ENCODE results near the gene HOXA3. TPM values are rescaled to one million over a fixed set of nuclear protein-coding genes. Genes with fewer than 3 reads are reported as not detected.

HOXA3 gene
- total and polyA plus RNA-seq, 2 of the 8 experiments (the other 6 are each of a cell fraction or from before 2014, with no cell fraction given) = not detected

GRCh38 chr7:27173956-27174873, 21.8 kb upstream of the HOXA3 start, which contains the start of gene HOXA10 (continued):
- TF ChIP-seq CHD7 (IDR thresholded peaks at IDR 0.05; ENCODE audit: insufficient replicate concordance, low read length) (no peak), MAFK (IDR thresholded peaks at IDR 0.05; ENCODE audit: low read depth, low read length) (no peak), CBX8 (IDR thresholded peaks at IDR 0.05; ENCODE audit: borderline replicate concordance, low read depth, low read length) (0 out of 2 replicates have a peak, but pooled peaks have one; percentile 16), SUZ12 (IDR thresholded peaks at IDR 0.05; ENCODE audit: low read length) (peak; percentile 25), CREB1 (IDR thresholded peaks at IDR 0.05) (no peak), CBX5 (IDR thresholded peaks at IDR 0.05; ENCODE audit: low read depth, low read length) (no peak), BCL11A (IDR thresholded peaks at IDR 0.05; ENCODE audit: low read depth in 2 of 2, low read length in 2 of 2) (no peak), JUND (IDR thresholded peaks at IDR 0.05; ENCODE audit: low read length) (no peak), CHD1 (IDR thresholded peaks at IDR 0.05; ENCODE audit: low read depth, low read length) (no peak), KDM1A (IDR thresholded peaks at IDR 0.05; ENCODE audit: borderline replicate concordance, low read length) (no peak)
